GM18502 (cell line): ENCODE data around the gene KRT80.

ENCODE experiments used
- ATAC-seq: cut with Tn5 transposase; IDR thresholded peaks from one replicate; pipeline ENCODE4 v1.9.1; 2021; ENCODE audit warnings: mild to moderate bottlenecking; ENCODE audit not compliant: unreplicated experiment, poor library complexity

KRT80 gene

GRCh38 chr12:52182898-52183543 is 8.8 kb downstream of the KRT80 start:
- ATAC-seq = no peak

GRCh38 chr12:52182384-52182783 is 9.4 kb downstream of the KRT80 start:
- ATAC-seq = no peak

GRCh38 chr12:52181746-52182145 is 10.1 kb downstream of the KRT80 start:
- ATAC-seq = no peak

- no peak for ATAC-seq
Measured at GRCh38 chr12:52180971-52181628, 10.7 kb downstream of the KRT80 start.

GRCh38 chr12:52179396-52179973 is 12.3 kb downstream of the KRT80 start:
- ATAC-seq = no peak

GRCh38 chr12:52178984-52179383 is 12.8 kb downstream of the KRT80 start:
- no peak for ATAC-seq

- no peak for ATAC-seq
Measured at GRCh38 chr12:52178443-52178842, 13.4 kb downstream of the KRT80 start.

- no peak for ATAC-seq
Measured at GRCh38 chr12:52175371-52176350, 16.2 kb downstream of the KRT80 start.

- no peak for ATAC-seq
Measured at GRCh38 chr12:52173526-52173925, 18.3 kb downstream of the KRT80 start.

GRCh38 chr12:52172956-52173355 is 18.9 kb downstream of the KRT80 start:
- ATAC-seq = no peak

- ATAC-seq = no peak
Measured at GRCh38 chr12:52171950-52172512, 19.8 kb downstream of the KRT80 start.

GRCh38 chr12:52170827-52171226 is 21.0 kb downstream of the KRT80 start:
- ATAC-seq = no peak

- no peak for ATAC-seq
Measured at GRCh38 chr12:52169886-52170285, 21.9 kb downstream of the KRT80 start.

- no peak for ATAC-seq
Measured at GRCh38 chr12:52168019-52168717, 23.6 kb downstream of the KRT80 start.

- no peak for ATAC-seq
Measured at GRCh38 chr12:52167526-52167925, 24.3 kb downstream of the KRT80 start.

- no peak for ATAC-seq
Measured at GRCh38 chr12:52166672-52167071, 25.1 kb downstream of the KRT80 start.

GRCh38 chr12:52165096-52165855 is 26.5 kb downstream of the KRT80 start:
- no peak for ATAC-seq

- no peak for ATAC-seq
Measured at GRCh38 chr12:52164624-52165023, 27.2 kb downstream of the KRT80 start.

GRCh38 chr12:52162981-52163380 is 28.8 kb downstream of the KRT80 start:
- no peak for ATAC-seq
